Hematopoietic multipotent progenitor cell treated with erythropoietin and hydrocortisone succinate and interleukin-3 and kit ligand, for 6 days (in vitro differentiated cells): Measurements from ENCODE around the gene CYP2S1.
A peak's percentile ranks its signal among the peaks of the same experiment; 100 is the strongest.
"Not testable (repeated sequence)": the region's sequence is repeated elsewhere in the genome, so short reads cannot be mapped to it uniquely, and the experiment has no call there.

Experiments used
- DNase-seq: peaks from one replicate; pipeline ENCODE4 v3.0.0-alpha.2; 2015

Gene CYP2S1

GRCh38 chr19:41192574-41193429, at the start of gene CYP2S1:
Gene CYP2S1 (plus strand): TSS chr19:41193219. CDS start chr19:41193265, 46 bp downstream.
- DNase-seq = peak; percentile 84

- peak; percentile 94 for DNase-seq
These were observed 48.6 kb upstream of the CYP2S1 start for GRCh38 chr19:41144403-41144802.

GRCh38 chr19:41149831-41150230, 43.2 kb upstream of the CYP2S1 start:
- DNase-seq = no peak

- not testable (repeated sequence) for DNase-seq
These were observed 42.0 kb upstream of the CYP2S1 start for GRCh38 chr19:41150986-41151385.

- DNase-seq = no peak
These were observed 39.0 kb upstream of the CYP2S1 start for GRCh38 chr19:41154060-41154459.

GRCh38 chr19:41156207-41156606, 36.8 kb upstream of the CYP2S1 start:
- peak; percentile 23 for DNase-seq

- peak; percentile 94 for DNase-seq
These were observed 33.1 kb upstream of the CYP2S1 start for GRCh38 chr19:41159881-41160280.

- no peak for DNase-seq
These were observed 31.1 kb upstream of the CYP2S1 start for GRCh38 chr19:41161903-41162302.

GRCh38 chr19:41166944-41167804, 25.8 kb upstream of the CYP2S1 start:
- no peak for DNase-seq

GRCh38 chr19:41172297-41173164, 20.5 kb upstream of the CYP2S1 start:
- DNase-seq = no peak

GRCh38 chr19:41174297-41174928, 18.6 kb upstream of the CYP2S1 start:
- no peak for DNase-seq

GRCh38 chr19:41175801-41176777, 16.9 kb upstream of the CYP2S1 start:
- DNase-seq = peak; percentile 80

- DNase-seq = not testable (repeated sequence)
These were observed 12.8 kb upstream of the CYP2S1 start for GRCh38 chr19:41180173-41180572.

GRCh38 chr19:41186971-41187883, 5.8 kb upstream of the CYP2S1 start:
- DNase-seq = no peak

GRCh38 chr19:41187884-41188279, 5.1 kb upstream of the CYP2S1 start:
- DNase-seq = no peak

GRCh38 chr19:41189425-41190065, 3.5 kb upstream of the CYP2S1 start:
- DNase-seq = no peak

- DNase-seq = no peak
These were observed 574 bp downstream of the CYP2S1 start for GRCh38 chr19:41193430-41194156.

- no peak for DNase-seq
These were observed 1.1 kb downstream of the CYP2S1 start for GRCh38 chr19:41194157-41194552.
